ENCODE data around the gene TMEM150A. TPM values are rescaled to one million over a fixed set of nuclear protein-coding genes. Genes with fewer than 3 reads are reported as not detected.
"Not testable (repeated sequence)": the region's sequence is repeated elsewhere in the genome, so short reads cannot be mapped to it uniquely, and the experiment has no call there.

TMEM150A gene, protein sequence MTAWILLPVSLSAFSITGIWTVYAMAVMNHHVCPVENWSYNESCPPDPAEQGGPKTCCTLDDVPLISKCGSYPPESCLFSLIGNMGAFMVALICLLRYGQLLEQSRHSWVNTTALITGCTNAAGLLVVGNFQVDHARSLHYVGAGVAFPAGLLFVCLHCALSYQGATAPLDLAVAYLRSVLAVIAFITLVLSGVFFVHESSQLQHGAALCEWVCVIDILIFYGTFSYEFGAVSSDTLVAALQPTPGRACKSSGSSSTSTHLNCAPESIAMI
- 8.5 and 8.8 TPM in 2 replicates for total RNA-seq

DNA sequence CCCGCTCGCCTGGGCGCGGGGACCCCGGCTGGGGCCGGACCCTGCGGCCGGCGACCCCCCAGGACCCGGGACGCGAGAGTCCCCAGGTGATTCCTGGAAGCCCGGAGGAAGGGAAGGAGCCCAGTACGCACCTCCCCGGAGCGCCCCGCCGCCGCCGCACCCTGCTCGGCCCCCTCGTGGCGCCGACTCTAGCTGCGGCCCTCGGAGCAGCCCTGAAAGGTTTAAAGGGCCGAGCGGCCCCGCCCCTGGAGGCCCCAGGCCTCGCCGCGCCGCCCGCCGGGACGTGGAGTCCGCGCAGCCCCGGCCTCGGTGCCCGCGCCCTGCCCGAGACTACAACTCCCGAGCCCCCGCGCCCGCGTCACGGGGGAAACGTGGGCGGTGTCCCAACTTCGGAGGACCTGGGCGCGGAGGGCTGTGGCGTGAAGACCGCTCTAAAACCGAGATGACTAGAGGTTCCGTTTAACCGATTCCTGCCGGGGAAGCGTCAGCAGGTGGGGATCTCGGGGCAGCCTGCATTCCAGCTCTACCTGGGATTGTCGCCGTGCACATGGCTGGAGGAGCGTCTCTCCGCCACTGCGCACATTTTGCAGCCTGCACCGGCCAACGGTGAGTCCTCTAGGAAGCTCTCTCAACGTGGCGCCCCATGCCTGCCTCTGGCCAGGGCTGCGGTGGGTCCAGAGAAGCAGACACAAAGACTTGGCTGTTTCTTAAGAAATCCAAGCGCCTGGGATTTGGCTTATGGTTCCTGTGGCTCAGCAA is at the start of gene TMEM150A:
Gene TMEM150A, minus strand, starts transcription at position 223 of the 759 bp plus-strand sequence. CDS start 750 bp downstream, outside the sequence.
- peak; percentile 60 for DNase-seq (ENCODE audit: low read depth, low spot score)

DNA sequence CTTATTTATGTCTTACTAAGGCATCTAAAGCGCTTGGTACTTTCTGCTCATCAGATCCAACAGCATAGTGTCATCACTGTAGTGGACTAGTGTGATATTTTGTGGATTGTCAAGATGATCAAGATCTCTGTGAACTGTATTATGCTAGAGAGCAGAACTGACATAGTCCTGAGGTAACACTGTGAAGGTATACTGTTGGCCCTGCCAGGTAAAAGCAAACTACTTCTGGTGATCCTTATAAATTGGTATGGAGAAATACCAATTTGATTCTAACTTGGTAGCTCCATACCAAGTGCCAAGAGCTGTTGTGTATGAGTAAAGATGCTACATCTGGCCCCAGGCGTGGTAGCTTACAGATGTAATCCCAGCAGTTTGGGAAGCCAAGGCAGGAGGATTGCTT is 49.6 kb upstream of the TMEM150A start:
- DNase-seq (ENCODE audit: low read depth, low spot score): no peak

DNA sequence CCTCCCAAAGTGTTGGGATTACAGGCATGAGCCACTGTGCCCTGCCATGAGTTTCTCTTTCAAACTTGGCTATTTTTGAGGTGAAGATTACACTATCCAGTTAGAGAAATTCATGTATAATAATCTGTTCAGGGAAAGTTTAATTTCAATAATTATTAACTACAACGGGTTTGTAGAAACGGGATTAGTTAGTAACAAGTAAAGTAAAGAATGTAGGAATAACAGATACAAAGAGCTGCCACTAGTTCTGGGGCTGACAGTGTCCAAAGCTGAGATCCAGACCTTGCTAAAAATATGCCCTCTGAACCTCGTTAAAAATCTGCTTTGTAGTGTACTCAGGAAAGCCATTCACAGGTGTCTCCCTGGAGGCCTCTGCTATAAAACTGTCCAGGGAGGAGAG is 48.6 kb upstream of the TMEM150A start:
- no peak for DNase-seq (ENCODE audit: low read depth, low spot score)

DNA sequence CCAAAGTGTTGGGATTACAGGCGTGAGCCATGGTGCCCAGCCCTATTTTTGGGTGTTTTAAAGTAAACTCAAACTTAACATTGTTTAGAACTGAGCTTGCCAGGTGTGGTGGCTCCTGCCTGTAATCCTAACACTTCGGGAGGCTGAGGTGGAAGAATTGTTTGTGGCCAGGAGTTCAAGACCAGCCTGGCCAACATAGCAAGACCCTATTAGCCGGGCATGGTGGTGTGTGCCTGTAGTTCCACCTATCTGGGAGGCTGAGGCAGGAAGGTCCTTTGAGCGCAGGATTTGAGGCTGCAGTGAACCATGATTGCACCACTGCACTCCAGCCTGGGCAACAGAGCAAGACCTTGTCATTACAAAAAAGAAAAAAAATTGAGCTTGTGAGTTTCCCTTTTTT is 48.0 kb upstream of the TMEM150A start:
- no peak for DNase-seq (ENCODE audit: low read depth, low spot score)

DNA sequence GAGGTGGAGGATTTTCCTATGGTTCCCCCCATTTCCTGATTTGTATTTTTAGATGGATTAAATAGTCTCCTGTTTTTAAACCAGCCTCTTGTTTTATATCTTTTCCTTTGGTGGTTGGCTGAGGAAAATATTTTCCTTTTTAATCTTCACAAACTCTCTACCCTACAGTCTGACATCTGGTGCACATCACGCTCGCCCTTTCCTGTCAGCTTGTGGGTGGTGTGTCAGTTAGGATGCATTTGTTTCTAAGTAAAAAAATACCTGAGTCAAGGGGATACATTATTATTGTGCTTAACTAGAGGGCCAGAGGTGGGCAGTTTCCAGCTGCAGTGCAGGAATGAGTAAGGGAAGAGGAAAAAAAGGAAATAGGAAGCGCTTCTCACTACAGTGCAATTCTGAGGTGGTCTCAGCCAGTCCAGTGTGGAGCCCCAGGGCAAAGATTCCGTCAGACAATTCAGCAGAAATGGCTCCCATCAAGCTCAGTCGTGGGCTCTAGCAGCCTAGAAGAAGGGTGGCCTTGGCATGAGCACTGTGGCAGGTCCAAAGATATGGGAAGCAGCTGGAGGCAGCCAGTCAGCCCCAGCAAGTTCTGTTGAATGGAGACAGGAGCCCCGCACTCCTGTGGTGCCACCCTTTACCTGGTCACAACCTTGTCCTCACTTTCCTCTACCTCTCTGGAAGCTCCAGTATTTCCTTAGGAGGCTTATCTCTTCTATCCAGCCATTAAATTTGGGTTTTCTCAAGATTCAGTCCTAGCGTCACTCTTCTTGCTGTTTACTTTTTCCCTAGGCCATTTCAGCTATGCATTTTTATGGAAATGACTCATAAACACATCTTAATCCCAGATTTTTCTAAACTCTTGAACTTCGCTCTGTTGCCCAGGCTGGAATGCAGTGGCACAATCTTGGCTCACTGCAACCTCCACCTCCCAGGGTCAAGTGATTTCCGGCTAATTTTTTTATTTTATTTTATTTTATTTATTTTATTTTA is 47.0 kb upstream of the TMEM150A start:
- no peak for DNase-seq (ENCODE audit: low read depth, low spot score)

DNA sequence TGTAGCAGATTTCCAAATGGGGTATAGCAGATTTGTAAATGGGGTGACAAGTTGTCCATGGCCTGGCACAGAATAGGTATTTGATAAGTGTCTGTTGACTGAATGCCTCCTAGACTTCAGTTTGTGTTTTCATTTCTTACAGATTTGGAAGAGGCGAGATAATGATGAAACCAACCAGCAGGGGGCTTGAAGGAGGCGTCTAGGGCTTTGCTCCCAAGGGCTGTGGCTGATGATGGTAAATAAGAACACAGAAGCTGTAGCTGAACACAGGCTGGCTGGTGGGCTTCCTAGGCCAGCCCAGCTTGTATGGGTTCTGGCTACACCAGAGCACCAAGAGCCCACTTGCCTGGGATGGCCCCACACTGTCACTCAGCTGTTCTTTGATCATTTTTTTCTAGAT is 46.1 kb upstream of the TMEM150A start:
- DNase-seq (ENCODE audit: low read depth, low spot score): no peak

DNA sequence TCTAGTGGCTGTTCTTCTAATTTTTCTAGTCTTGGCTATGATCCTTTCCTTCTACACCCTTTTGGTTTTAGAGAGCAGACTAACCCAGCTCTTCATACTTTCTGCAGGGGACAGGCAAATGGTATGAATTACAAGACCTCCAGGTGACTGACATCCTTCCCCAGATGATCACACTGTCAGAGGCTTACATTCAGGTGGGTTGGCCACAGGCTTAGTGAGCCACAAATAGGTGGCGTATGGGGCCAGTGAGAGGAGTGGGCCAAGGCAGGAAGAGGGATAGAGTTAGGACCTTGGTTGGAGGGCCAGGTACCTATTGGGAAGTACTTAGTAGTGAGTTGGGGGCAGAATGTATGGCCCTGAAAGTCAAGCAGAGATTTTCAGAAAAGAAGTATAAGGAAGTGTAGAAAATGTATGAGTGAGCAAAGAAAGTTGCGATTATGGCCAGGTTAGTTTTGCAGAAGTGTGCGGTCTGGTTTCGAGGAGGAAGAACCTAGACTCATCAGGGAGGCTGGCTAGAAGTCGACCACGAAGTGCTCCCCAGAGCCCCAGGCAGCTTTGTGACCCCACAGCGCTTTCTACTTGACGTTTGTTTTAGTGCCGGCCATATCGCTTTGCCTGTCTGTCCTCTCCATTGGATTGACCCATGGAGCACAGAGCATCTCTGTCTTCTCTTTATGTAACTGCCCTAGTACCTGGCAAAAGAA is 45.5 kb upstream of the TMEM150A start:
- DNase-seq (ENCODE audit: low read depth, low spot score): no peak

DNA sequence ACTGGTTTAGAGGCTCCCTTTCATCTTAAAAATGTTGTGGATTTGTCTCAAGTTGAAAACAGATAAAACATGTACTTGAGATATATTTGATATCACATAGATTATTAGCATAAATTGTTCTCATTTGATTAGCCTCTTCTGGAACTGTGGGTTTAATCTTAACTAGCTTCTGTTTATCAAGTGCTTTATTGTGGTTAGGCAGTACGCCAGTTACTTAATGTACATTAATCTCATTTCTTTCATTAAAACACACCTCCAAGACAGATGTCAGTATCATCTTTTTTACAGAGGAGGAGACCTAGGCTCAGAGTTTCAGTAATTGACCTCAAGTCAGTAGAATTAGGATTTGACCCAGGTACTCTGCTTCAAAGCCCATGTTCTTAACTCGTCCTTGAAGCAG is 43.7 kb upstream of the TMEM150A start:
- no peak for DNase-seq (ENCODE audit: low read depth, low spot score)

DNA sequence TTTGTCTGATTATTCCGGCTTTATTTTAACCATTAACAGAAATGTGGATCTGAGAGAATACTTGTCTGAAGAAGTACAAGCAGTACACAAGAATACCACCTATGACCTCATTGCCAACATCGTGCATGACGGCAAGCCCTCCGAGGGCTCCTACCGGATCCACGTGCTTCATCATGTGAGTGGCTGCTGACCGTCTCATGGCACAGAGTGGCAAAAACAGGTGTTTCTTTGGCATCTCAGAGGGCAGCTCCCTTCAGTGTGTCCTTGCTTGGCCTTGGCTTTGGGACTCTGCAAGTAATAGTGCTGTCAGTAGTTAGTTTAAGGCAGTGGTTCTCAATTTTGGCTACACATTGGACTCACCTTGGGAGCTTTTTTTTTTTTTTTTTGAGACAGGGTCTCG is 42.4 kb upstream of the TMEM150A start:
- no peak for DNase-seq (ENCODE audit: low read depth, low spot score)

DNA sequence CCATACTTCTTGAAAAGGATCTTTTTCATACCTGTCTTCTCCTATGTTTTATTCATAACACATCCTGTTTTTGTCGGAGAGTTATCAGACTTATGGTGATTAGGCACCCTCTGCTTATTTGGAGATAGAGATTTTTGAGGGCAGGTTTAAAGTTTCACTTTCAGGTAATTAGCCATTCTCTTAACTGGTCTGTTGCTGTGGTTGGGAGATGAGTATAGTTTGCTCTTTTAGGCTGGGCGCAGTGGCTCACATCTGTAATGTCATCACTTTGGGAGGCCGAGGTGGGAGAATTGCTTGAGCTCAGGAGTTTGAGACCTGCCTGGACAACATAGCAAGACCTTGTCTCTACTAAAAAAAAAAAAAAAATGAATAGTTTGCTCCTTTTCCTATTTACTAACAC is 40.2 kb upstream of the TMEM150A start:
- DNase-seq (ENCODE audit: low read depth, low spot score): no peak

DNA sequence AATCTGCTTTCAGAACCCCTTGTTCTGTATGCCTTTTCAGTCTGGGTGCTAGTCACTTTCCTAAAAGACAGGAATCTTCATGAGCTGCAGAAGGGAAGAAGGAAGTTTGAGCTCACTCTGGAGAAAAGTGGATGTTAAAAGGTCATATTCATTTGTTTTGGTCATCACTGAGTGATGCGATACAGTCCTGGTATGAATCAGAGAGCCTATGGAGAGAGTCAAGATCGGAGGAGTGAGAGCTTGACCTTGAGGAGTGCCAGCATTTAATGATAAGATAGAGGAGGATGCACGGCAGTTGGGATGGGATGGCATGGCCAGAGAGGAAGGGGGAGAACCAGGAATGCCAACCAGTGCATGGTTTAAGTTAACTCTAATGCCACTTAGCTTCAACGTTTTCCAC is 33.1 kb upstream of the TMEM150A start:
- no peak for DNase-seq (ENCODE audit: low read depth, low spot score)

DNA sequence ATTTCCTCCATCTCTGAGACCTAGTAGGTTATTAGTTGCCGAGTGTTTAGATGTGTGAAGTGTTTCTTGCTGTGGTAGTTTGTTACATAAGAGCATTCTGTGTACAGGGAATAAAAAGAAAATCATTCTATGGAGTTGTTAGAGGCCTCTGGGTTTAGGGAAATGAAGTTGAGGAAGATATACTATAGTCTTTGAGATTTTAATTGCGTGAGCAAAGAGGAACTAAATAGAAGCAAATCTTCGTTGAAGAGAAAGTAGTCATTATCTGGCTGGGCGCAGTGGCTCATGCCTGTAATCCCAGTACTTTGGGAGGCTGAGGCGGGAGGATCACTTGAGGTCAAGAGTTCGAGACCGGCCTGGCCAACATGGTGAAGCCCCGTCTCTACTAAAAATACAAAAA is 32.5 kb upstream of the TMEM150A start:
- no peak for DNase-seq (ENCODE audit: low read depth, low spot score)

DNA sequence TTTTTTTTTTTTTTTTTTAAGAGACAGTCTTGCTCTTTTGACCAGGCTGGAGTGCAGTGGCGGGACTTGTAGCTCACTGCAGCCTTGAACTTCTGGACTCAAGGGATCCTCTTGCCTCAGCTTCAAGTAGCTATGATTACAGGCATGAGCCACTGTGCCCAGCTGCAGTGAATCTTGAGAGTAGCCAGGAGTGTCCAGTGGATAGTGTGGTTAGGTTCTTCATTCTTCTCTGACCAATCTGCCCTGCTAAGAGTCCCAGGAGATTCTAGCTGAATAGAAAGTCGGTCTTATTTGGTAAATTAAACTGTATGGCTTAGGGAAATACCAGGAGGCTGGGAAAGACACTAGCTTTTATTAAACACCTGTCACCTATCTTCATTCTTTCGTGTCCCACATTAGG is 28.8 kb upstream of the TMEM150A start:
- no peak for DNase-seq (ENCODE audit: low read depth, low spot score)

DNA sequence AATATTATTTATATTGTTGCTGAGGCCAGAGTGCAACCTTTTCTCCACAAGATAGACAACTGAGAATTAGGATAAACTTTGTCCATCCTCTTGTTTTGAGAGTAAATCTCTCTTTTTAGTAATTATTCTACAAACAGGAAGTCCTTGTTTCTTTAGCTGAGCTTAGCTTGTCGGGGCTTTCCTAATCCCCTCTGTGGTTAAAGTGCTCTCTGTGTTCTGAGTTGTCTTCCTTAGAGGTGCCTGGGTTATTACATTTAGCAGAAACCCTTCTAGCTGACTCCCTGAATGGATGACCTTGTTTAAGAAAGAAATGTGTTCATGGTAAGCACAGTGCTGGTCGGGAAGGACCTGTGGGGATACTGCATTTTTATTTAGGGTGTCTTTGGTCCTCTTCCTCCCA is 26.2 kb upstream of the TMEM150A start:
- no peak for DNase-seq (ENCODE audit: low read depth, low spot score)

DNA sequence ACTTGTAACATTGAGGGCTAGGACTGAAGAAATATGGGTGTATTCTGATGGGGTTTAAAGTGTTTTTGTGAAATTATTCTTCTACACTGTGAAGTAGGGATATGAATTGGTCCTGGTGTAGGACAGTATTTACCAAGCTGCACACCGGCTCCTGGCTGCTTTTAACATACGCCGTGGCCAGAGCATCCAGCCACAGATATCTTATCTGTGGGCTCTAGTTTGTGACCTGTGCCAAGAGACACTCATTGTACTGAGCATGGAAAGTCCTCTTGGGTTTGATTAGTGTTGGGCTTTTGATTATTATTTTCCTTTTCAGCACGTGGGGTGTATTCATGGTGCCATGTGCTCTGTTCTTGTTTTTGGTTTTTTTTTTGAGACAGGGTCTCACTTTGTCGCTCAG is 21.5 kb upstream of the TMEM150A start:
- no peak for DNase-seq (ENCODE audit: low read depth, low spot score)

DNA sequence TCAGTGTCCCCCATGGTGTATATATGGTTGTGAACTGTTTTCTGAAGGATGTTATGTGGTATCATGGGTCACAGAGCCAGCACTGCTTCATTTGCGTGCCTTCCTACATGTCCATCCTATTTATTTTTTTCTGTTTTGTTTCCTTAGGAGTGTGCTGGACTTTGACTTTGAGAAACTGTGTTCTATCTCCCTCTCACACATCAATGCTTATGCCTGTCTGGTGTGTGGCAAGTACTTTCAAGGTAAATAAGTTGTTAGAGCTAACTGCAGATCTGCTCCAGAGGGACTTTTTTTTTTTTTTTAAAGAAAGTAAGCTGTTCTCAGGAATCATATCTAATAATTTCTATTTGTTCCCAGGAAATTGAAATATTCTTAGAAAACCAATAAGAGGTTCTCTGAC is 18.8 kb upstream of the TMEM150A start:
- DNase-seq (ENCODE audit: low read depth, low spot score): no peak

DNA sequence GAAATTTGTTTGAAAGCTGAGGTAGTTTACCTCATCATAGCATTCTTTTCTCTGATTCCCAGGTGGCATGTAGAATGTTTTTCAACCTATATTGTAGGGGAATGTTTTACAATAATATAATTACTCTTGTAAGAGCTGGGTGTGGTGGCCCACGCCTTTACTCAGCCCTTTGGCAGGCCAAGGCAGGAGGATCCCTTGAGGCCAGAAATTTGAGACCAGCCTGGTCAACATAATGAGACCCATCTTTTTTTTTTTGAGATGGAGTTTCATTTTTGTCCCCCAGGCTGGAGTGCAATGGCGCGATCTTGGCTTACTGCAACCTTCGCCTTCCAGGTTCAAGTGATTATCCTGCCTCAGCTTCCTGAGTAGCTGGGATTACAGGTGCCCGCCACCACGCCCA is 17.1 kb upstream of the TMEM150A start:
- no peak for DNase-seq (ENCODE audit: low read depth, low spot score)

DNA sequence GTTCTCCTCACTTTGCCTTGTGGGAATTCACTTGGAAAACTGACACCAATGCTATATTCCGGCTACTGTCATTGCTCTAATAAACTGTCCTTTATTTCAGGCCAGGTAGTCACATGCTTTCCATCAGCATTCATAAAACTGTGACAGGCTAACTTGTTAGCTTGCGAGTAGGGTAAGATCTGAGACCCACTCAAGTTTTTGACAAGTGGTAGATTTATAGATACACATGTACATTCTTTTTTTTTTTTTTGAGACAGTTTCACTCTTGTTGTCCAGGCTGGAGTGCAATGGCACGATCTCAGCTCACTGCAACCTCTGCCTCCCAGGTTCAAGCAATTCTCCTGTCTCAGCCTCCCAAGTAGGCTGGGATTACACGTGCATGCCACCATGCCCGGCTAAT is 15.2 kb upstream of the TMEM150A start:
- not testable (repeated sequence) for DNase-seq (ENCODE audit: low read depth, low spot score)

DNA sequence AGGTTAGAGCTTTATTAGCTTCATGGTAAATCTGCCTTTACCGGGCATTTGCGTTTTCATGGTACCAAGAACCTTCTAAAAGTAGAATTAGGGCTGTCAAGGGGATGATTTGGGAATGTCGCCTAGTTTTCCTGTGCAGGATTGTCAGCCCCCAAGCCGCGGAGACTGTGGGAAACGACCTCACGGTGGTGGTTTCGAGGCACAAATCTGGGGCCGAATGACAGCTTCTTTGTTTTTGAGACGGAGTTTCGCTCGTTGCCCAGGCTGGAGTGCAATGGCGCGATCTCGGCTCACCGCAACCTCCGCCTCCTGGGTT is 12.9 kb upstream of the TMEM150A start:
- DNase-seq (ENCODE audit: low read depth, low spot score): no peak

DNA sequence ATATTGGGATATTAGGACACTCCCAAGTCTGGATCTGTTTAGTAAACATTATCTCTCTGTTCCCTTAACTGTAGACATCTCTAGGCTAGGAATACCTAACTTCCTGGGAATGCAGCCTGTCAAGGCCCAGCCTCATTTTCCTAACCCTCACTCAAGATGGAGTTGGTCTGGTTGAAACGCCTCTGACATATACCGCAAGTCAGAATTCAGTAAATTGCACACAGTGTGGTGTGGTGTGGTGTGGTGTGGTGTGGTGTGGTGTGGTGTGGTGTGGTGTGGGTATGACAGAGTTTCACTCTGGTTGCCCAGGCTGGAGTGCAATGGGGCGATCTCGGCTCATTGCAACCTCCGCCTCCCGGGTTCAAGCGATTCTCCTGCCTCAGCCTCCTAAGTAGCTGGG is 12.3 kb upstream of the TMEM150A start:
- DNase-seq (ENCODE audit: low read depth, low spot score): not testable (repeated sequence)

DNA sequence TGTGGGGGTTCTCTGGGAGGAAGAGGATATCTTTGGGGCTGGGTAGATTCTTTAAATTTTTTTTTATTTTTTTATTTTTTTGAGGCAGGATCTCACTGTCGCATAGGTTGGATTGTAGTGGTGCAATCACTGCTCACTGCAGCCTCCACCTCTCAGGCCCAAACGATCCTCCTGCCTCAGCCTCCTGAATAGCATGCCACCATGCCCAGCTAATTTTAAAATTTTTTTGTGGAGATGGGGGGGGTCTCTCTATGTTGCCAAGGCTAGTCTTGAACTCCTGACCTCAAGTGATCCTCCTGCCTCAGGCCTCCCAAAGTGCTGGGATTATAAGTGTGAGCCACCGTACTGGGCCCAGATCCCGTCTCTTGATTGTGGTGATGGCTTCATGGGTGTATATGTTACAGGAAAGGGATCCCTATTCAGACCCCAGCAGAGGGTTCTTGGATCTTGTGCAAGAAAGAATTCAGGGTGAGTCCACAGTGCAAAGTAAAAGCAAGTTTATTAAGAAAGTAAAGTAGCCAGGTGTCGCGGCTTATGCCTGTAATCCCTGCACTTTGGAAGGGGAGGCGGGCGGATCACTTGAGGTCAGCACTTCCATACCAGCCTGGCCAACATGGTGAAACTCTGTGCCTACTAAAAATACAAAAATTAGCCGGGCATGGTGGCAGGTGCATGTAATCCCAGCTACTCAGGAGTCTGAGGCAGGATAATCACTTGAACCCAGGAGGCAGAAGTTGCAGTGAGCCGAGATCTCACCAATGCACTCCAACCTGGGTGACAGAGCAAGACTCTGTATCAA is 11.4 kb upstream of the TMEM150A start:
- DNase-seq (ENCODE audit: low read depth, low spot score): no peak

All from pulmonary artery endothelial cell (primary cell).